Neuron (in vitro differentiated cells): Measurements from ENCODE around the gene PTPRM.
"Not testable (repeated sequence)": the region's sequence is repeated elsewhere in the genome, so short reads cannot be mapped to it uniquely, and the experiment has no call there.

Source experiments
- H2AFZ ChIP-seq: one replicate; pipeline ENCODE4 v1.6.1; 2013; ENCODE audit warnings: low read depth, mild to moderate bottlenecking, inconsistent platforms, low read length, moderate library complexity
- H3K27me3 ChIP-seq: one replicate; pipeline ENCODE4 v1.6.1; 2013; ENCODE audit warnings: low read length; ENCODE audit not compliant: insufficient read depth
- H3K36me3 ChIP-seq: one replicate; pipeline ENCODE4 v1.6.1; 2013; ENCODE audit warnings: low read length; ENCODE audit not compliant: insufficient read depth
- H3K4me1 ChIP-seq: one replicate; pipeline ENCODE4 v1.6.1; 2013; ENCODE audit warnings: low read length; ENCODE audit not compliant: insufficient read depth
- H3K4me3 ChIP-seq: 2 replicates; pipeline ENCODE4 v1.5.1; 2013; ENCODE audit warnings: mild to moderate bottlenecking, low read length, moderate library complexity
- H3K9me3 ChIP-seq: one replicate; pipeline ENCODE4 v1.6.1; 2013; ENCODE audit warnings: low read length

Gene PTPRM

GRCh38 chr18:7957297-7957696 is 390.2 kb downstream of the PTPRM start:
- H3K4me3 ChIP-seq, result no peak overlapping the region
- H2AFZ ChIP-seq, result no peak overlapping the region
- H3K27me3 ChIP-seq, result no peaks in the 10 kb centered on the region
- no peaks in the 10 kb centered on the region for H3K9me3 ChIP-seq
- peaks cover 4% of the 10 kb centered on the region for H3K4me1 ChIP-seq
- H3K36me3 ChIP-seq, result no peaks in the 10 kb centered on the region

DNA sequence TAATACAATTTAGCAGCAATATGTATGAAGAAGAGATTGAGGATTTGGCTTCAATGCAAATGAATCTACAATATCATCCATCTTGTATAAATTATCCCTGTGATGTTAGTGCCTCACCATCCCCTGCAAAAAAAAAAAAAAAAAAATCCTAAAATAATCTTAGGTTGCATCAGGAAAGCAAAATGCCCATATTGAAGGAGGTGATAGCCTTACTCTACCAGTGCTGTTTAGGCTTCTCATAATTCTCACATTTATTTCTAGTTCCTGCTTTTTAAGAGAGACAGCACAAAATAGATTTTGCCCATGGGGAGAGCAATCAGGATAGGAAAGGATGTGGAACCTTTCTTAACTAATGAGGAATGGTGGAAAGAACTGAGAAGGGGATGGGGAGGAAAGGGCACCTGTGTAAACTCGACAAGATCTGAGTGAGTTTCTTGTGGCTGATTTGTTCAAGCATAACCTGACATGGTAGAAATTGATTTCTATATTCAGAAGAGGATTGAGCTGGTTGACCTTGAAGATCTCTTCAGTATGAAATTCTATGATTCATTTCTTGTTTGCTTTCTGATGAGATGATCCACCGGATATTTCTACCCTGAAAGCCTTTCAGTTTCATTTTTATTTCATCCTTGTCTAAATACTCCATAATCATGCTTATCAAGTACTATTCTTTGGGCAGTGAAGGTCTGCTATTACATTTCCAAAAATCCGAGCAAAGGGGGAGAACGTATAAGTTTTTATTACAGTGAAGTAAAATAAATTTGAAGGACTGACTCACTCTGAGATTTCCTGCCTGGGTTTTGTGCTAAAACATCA is 391.2 kb downstream of the PTPRM start:
- H3K4me3 ChIP-seq, result no peak overlapping the region
- peaks cover 4% of the 10 kb centered on the region for H3K4me1 ChIP-seq
- no peaks in the 10 kb centered on the region for H3K36me3 ChIP-seq
- no peaks in the 10 kb centered on the region for H3K27me3 ChIP-seq
- no peaks in the 10 kb centered on the region for H3K9me3 ChIP-seq
- no peak overlapping the region for H2AFZ ChIP-seq

DNA sequence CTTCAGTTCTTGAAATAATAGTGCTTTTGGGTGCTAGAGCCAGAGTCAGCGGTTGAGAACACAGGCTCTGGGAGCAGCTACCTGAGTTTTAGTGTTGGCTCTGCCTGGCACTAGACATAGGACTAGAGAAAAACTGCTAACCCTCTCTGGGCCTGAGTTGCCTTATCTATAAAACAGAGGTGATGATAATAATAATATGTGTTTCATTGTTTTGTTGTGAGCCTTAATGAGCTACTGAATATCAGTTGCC is 391.7 kb downstream of the PTPRM start:
- peaks cover 8% of the 10 kb centered on the region for H3K4me1 ChIP-seq
- no peaks in the 10 kb centered on the region for H3K27me3 ChIP-seq
- H3K4me3 ChIP-seq, result no peak overlapping the region
- H2AFZ ChIP-seq, result no peak overlapping the region
- H3K9me3 ChIP-seq, result no peaks in the 10 kb centered on the region
- no peaks in the 10 kb centered on the region for H3K36me3 ChIP-seq

DNA sequence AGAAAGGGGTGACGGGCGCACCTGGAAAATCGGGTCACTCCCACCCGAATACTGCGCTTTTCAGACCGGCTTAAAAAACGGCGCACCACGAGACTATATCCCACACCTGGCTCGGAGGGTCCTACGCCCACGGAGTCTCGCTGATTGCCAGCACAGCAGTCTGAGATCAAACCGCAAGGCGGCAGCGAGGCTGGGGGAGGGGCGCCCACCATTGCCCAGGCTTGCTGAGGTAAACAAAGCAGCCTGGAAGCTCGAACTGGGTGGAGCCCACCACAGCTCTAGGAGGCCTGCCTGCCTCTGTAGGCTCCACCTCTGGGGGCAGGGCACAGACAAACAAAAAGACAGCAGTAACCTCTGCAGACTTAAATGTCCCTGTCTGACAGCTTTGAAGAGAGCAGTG is 399.6 kb downstream of the PTPRM start:
- H2AFZ ChIP-seq, H3K4me1 ChIP-seq, H3K27me3 ChIP-seq, H3K4me3 ChIP-seq, H3K9me3 ChIP-seq, H3K36me3 ChIP-seq: not testable (repeated sequence)

GRCh38 chr18:7974200-7974874 is 407.2 kb downstream of the PTPRM start:
- H3K27me3 ChIP-seq, result no peaks in the 10 kb centered on the region
- peaks cover 5% of the 10 kb centered on the region for H3K4me1 ChIP-seq
- no peak overlapping the region for H2AFZ ChIP-seq
- no peaks in the 10 kb centered on the region for H3K9me3 ChIP-seq
- H3K36me3 ChIP-seq, result no peaks in the 10 kb centered on the region
- no peak overlapping the region for H3K4me3 ChIP-seq

DNA sequence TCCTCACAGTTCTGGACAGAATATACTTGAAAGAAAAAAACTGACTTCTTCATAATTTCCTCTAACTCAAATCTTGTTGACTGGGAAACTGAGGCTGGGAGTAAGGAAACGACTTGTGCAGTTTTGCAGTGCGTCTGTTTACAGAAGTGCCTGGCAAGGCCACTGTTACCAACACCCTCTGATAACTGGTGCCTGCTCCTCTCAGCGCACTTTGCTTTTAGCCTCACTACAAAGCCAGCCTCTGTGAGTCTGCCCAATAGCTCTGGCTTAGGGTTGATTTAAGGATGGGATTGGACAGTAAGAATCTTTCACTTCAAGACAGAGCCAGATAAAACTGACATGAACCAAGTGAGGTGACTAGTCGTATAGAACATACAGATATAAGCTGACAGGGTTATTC is 410.8 kb downstream of the PTPRM start:
- peaks cover 5% of the 10 kb centered on the region for H3K4me1 ChIP-seq
- H3K27me3 ChIP-seq, result no peaks in the 10 kb centered on the region
- H2AFZ ChIP-seq, result no peak overlapping the region
- no peaks in the 10 kb centered on the region for H3K36me3 ChIP-seq
- no peaks in the 10 kb centered on the region for H3K9me3 ChIP-seq
- H3K4me3 ChIP-seq, result no peak overlapping the region

- H3K9me3 ChIP-seq, result no peaks in the 10 kb centered on the region
- no peak overlapping the region for H2AFZ ChIP-seq
- no peaks in the 10 kb centered on the region for H3K36me3 ChIP-seq
- H3K4me1 ChIP-seq, result peaks cover 5% of the 10 kb centered on the region
- no peaks in the 10 kb centered on the region for H3K27me3 ChIP-seq
- H3K4me3 ChIP-seq, result no peak overlapping the region
These were observed 411.7 kb downstream of the PTPRM start for GRCh38 chr18:7978834-7979233.

DNA sequence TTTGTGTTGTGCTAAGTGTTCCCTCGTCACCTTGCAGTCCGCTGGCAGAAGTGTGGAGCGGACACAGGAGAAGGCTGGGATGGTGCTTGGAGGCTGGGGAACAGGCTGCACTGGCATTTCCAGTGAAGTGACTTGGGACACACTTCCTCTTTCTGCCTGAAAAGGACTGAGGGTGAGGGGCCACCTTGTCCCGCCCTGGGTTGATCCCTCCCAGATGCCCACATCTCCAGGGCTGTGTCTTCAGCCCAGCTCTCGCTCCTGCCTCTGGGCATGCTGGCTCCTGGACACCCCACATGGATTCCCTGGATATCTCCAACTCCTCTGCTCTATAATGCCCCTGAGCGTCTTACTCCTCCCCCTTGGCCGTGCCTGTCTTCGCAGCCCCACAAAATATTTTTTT is 412.6 kb downstream of the PTPRM start:
- Histone ChIP-seq H3K4me3 (no peak overlapping the region), H3K9me3 (no peaks in the 10 kb centered on the region), H3K4me1 (peaks cover 5% of the 10 kb centered on the region), H3K27me3 (no peaks in the 10 kb centered on the region), H2AFZ (no peak overlapping the region), H3K36me3 (no peaks in the 10 kb centered on the region)

DNA sequence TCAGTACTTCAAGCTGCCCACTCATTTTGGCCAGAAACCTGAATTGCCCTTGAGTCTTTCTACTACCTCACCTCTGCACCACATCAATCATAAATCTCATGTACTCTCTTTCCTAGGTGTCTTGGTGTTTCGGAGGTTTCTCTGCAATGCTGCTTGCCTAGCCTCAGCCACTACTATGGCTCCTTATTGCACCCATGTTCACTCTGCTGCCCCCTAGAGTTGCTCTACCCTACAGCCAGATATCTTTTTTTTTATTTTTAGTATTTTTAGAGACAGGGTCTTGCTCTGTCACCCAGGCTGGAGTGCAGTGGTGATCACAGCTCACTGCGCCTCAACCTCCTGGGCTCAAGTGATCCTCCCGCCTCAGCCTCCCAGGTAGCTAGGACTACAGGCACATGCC is 413.0 kb downstream of the PTPRM start:
- Histone ChIP-seq H3K9me3 (no peaks in the 10 kb centered on the region), H3K4me3 (no peak overlapping the region), H3K4me1 (peaks cover 5% of the 10 kb centered on the region), H3K27me3 (no peaks in the 10 kb centered on the region), H2AFZ (no peak overlapping the region), H3K36me3 (no peaks in the 10 kb centered on the region)

GRCh38 chr18:7980656-7981055 is 413.5 kb downstream of the PTPRM start:
- peaks cover 5% of the 10 kb centered on the region for H3K4me1 ChIP-seq
- H3K27me3 ChIP-seq, result no peaks in the 10 kb centered on the region
- no peaks in the 10 kb centered on the region for H3K36me3 ChIP-seq
- H3K4me3 ChIP-seq, result no peak overlapping the region
- no peak overlapping the region for H2AFZ ChIP-seq
- H3K9me3 ChIP-seq, result no peaks in the 10 kb centered on the region

- Histone ChIP-seq H3K4me3 (no peak overlapping the region), H2AFZ (no peak overlapping the region), H3K9me3 (no peaks in the 10 kb centered on the region), H3K27me3 (no peaks in the 10 kb centered on the region), H3K36me3 (no peaks in the 10 kb centered on the region), H3K4me1 (peaks cover 5% of the 10 kb centered on the region)
These were observed 415.1 kb downstream of the PTPRM start for GRCh38 chr18:7982216-7982615.

DNA sequence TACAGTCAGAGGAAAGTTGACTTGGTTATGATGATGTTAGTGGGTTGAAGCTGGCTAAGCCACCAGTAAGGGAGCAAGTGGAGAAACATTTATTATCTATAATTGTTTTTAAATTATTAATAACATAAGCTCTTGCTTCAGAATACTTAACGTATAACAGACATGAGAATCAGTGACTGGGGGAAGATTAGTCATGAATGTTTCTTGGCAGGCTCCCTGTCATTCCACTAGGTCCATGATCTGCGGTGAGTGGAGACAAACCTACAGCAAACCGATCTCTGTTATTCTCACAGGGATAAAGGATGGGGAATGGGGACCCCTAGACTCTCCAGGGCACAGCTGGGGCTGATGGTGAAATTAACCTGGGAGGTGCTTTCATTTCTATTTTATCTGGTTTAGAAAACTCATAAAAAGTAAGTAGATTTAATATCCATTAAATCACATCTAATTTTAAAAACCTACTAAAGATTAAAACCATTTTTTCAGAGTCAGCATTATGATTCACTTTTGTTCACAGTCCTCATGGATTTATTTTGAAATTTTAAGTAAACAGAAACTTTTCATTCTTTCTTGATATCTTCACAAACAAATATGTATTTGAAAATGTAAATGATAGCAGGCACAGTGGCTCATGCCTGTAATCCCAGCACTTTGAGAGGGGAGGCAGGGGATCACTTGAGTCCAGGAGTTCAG is 420.3 kb downstream of the PTPRM start:
- Histone ChIP-seq H3K36me3 (no peaks in the 10 kb centered on the region), H3K9me3 (no peaks in the 10 kb centered on the region), H3K4me3 (no peak overlapping the region), H3K27me3 (no peaks in the 10 kb centered on the region), H2AFZ (no peak overlapping the region), H3K4me1 (no peaks in the 10 kb centered on the region)

DNA sequence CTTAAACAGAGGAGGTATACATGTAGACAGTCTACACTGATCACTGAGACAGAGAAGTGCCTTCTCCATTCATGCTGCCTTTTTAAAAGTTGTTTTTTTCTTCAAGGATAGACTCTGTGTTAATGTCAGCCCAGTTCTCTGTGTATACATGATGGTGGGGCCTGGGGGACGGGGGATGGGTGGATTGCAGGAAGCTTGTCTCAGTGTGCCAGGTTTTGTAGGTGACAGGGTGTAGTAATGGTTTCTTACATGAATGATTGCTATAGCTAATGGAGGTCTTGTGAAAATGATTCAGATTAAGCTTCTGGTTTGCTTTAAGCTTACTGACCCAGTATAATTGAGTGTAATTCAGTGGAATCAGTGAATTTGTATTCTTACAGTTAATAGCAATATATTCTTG is 423.6 kb downstream of the PTPRM start:
- Histone ChIP-seq H3K9me3 (peaks cover 2% of the 10 kb centered on the region), H3K36me3 (no peaks in the 10 kb centered on the region), H3K4me3 (no peak overlapping the region), H2AFZ (no peak overlapping the region), H3K27me3 (no peaks in the 10 kb centered on the region), H3K4me1 (no peaks in the 10 kb centered on the region)
